ENCODE results near the gene CAPN5. TPM values are rescaled to one million over a fixed set of nuclear protein-coding genes. Genes with fewer than 3 reads are reported as not detected.

CAPN5 gene
- total RNA-seq, 1 experiment from 2014 or later = 17.3 TPM

GRCh38 chr11:77149716-77150392, 83.1 kb downstream of the CAPN5 start:
- DNase-seq (ENCODE audit: low read depth, low spot score) = no peak
- no peaks in the 10 kb centered on the region for H3K9me3 ChIP-seq (ENCODE audit: control insufficient read depth, insufficient read depth, low read depth, low read length)
- ChIA-PET CTCF (interaction anchor here (1.4 kb wide), 1 partner anchor 102 kb away, joined by 10 read pairs; no protein-coding TSS in a partner anchor), POLR2A (no interaction called here)
- no peaks in the 10 kb centered on the region for H3K36me3 ChIP-seq (ENCODE audit: control insufficient read depth, insufficient read depth, low read length)
- in situ Hi-C loops (cut with HindIII; ENCODE audit: low pct_unique_long_range_greater_than_20kb, low sequenced_read_pairs) (loop anchor here (10.0 kb wide), 1 partner anchor 85 kb away; the partner anchor contains the start of gene CAPN5), intact Hi-C loops (cut with micrococcal nuclease; ENCODE audit: unreplicated experiment) (no loop called here)
- H3K4me3 ChIP-seq (ENCODE audit: low read depth in 2 of 2, low read length in 2 of 2) = no peak overlapping the region
- H3K27me3 ChIP-seq (ENCODE audit: control insufficient read depth, insufficient read depth, low read length) = no peaks in the 10 kb centered on the region
- ATAC-seq = no peak
- H3K27ac ChIP-seq (ENCODE audit: low read length) = no peak overlapping the region
- no TSS peak for BruUV-seq (replicated peaks)
- TF ChIP-seq TCF7L2 (IDR thresholded peaks at IDR 0.05; ENCODE audit: low read depth, low read length) = no peak
- TF ChIP-seq CTCF (IDR thresholded peaks at IDR 0.05) = no peak
- TF ChIP-seq SIN3A (IDR thresholded peaks at IDR 0.05; ENCODE audit: borderline replicate concordance, insufficient read depth, low read depth, low read length) = no peak
- TF ChIP-seq POLR2AphosphoS5 (IDR thresholded peaks at IDR 0.05; ENCODE audit: low read depth, low read length) = no peak
- TF ChIP-seq REST (IDR thresholded peaks at IDR 0.05; ENCODE audit: insufficient read depth in 1 of 2, low read depth in 2 of 2, low read length in 1 of 2) = no peak
- H3K4me1 ChIP-seq (ENCODE audit: control insufficient read depth, insufficient read depth, low read length) = no peaks in the 10 kb centered on the region

- Histone ChIP-seq H3K9me3 (ENCODE audit: control insufficient read depth, insufficient read depth, low read depth, low read length) (no peaks in the 10 kb centered on the region), H3K27me3 (ENCODE audit: control insufficient read depth, insufficient read depth, low read length) (no peaks in the 10 kb centered on the region), H3K4me1 (ENCODE audit: control insufficient read depth, insufficient read depth, low read length) (no peaks in the 10 kb centered on the region), H3K27ac (ENCODE audit: low read length) (no peak overlapping the region), H3K4me3 (ENCODE audit: low read depth in 2 of 2, low read length in 2 of 2) (no peak overlapping the region), H3K36me3 (ENCODE audit: control insufficient read depth, insufficient read depth, low read length) (no peaks in the 10 kb centered on the region)
- POLR2A ChIA-PET = no interaction called here
- ATAC-seq = no peak
- CTCF ChIA-PET = no interaction called here
- DNase-seq (ENCODE audit: low read depth, low spot score) = no peak
- TF ChIP-seq TCF7L2 (IDR thresholded peaks at IDR 0.05; ENCODE audit: low read depth, low read length) = no peak
- no peak for TF ChIP-seq REST (IDR thresholded peaks at IDR 0.05; ENCODE audit: insufficient read depth in 1 of 2, low read depth in 2 of 2, low read length in 1 of 2)
- no peak for TF ChIP-seq CTCF (IDR thresholded peaks at IDR 0.05)
- no peak for TF ChIP-seq SIN3A (IDR thresholded peaks at IDR 0.05; ENCODE audit: borderline replicate concordance, insufficient read depth, low read depth, low read length)
- TF ChIP-seq POLR2AphosphoS5 (IDR thresholded peaks at IDR 0.05; ENCODE audit: low read depth, low read length) = no peak
- intact Hi-C loops (cut with micrococcal nuclease; ENCODE audit: unreplicated experiment) (no loop called here), in situ Hi-C loops (cut with HindIII; ENCODE audit: low pct_unique_long_range_greater_than_20kb, low sequenced_read_pairs) (no loop called here)
- BruUV-seq (replicated peaks) = no TSS peak
Observed at GRCh38 chr11:77150836-77151235, 84.1 kb downstream of the CAPN5 start.
